Body of pancreas (tissue), 2 donors: Measurements from ENCODE around the gene PPDPF. TPM values are rescaled to one million over a fixed set of nuclear protein-coding genes. Genes with fewer than 3 reads are reported as not detected.

Source experiments
- total RNA-seq, 2 donors: library from RNA; depleted of rRNA; stranded (reverse); fragments of >200 nt; gene quantifications; one replicate each; pipeline ENCODE4 v1.1.0, GENCODE V29; 2016

The PPDPF gene
- total RNA-seq, 2 donors from 2014 or later, result 69.9 to 106 TPM

Other genes starting within 250 kb of the PPDPF start
- 100 to 1,000 TPM in 1 of 2 donors, 10 to 100 TPM in 1; 52.7 to 162 TPM for gene ARFGAP1, start 248.0 kb upstream of the PPDPF start, total RNA-seq
- gene COL20A1, start 227.6 kb upstream of the PPDPF start, total RNA-seq, result not detected
- gene CHRNA4, start 159.4 kb upstream of the PPDPF start, total RNA-seq, result not detected
- gene KCNQ2, start 48.1 kb upstream of the PPDPF start, total RNA-seq, result 1 to 10 TPM; 1.8 to 3.0 TPM
- gene EEF1A2, start 21.7 kb upstream of the PPDPF start, total RNA-seq, result 10 to 100 TPM; 21.0 to 23.1 TPM
- gene PTK6, start 16.6 kb downstream of the PPDPF start, total RNA-seq, result 1 to 10 TPM; 3.0 to 5.4 TPM
- gene SRMS, start 27.0 kb downstream of the PPDPF start, total RNA-seq, result not detected
- gene FNDC11, start 33.4 kb downstream of the PPDPF start, total RNA-seq, result 1 to 10 TPM in 1 of 2 donors, under 1 TPM in 1; 0.66 to 2.9 TPM
- 10 to 100 TPM; 20.8 to 33.3 TPM for gene HELZ2, start 53.5 kb downstream of the PPDPF start, total RNA-seq
- gene GMEB2, start 106.3 kb downstream of the PPDPF start, total RNA-seq, result 1 to 10 TPM; 8.9 to 9.9 TPM
- gene STMN3, start 132.7 kb downstream of the PPDPF start, total RNA-seq, result 1 to 10 TPM; 5.6 to 7.8 TPM
- gene RTEL1, start 137.5 kb downstream of the PPDPF start, total RNA-seq, result 10 to 100 TPM in 1 of 2 donors, 1 to 10 TPM in 1; 7.3 to 50.4 TPM
- gene TNFRSF6B, start 175.9 kb downstream of the PPDPF start, total RNA-seq, result 10 to 100 TPM in 1 of 2 donors, 1 to 10 TPM in 1; 9.9 to 13.8 TPM
- gene ARFRP1, start 187.2 kb downstream of the PPDPF start, total RNA-seq, result 10 to 100 TPM; 22.6 to 23.4 TPM
- gene ZGPAT, start 187.3 kb downstream of the PPDPF start, total RNA-seq, result 10 to 100 TPM; 16.6 to 53.1 TPM
- 10 to 100 TPM in 1 of 2 donors, 1 to 10 TPM in 1; 4.9 to 14.0 TPM for gene LIME1, start 215.9 kb downstream of the PPDPF start, total RNA-seq
- 10 to 100 TPM; 30.9 to 69.5 TPM for gene SLC2A4RG, start 219.0 kb downstream of the PPDPF start, total RNA-seq